ENCODE measurements around the gene SRGAP1. TPM values are rescaled to one million over a fixed set of nuclear protein-coding genes. Genes with fewer than 3 reads are reported as not detected.

Gene SRGAP1
- 9.5 to 13.8 TPM (median 10.6 TPM) in 5 replicates for total RNA-seq (2022; extraction: Qiagen RNA extraction; ENCODE audit: low read depth)

DNA sequence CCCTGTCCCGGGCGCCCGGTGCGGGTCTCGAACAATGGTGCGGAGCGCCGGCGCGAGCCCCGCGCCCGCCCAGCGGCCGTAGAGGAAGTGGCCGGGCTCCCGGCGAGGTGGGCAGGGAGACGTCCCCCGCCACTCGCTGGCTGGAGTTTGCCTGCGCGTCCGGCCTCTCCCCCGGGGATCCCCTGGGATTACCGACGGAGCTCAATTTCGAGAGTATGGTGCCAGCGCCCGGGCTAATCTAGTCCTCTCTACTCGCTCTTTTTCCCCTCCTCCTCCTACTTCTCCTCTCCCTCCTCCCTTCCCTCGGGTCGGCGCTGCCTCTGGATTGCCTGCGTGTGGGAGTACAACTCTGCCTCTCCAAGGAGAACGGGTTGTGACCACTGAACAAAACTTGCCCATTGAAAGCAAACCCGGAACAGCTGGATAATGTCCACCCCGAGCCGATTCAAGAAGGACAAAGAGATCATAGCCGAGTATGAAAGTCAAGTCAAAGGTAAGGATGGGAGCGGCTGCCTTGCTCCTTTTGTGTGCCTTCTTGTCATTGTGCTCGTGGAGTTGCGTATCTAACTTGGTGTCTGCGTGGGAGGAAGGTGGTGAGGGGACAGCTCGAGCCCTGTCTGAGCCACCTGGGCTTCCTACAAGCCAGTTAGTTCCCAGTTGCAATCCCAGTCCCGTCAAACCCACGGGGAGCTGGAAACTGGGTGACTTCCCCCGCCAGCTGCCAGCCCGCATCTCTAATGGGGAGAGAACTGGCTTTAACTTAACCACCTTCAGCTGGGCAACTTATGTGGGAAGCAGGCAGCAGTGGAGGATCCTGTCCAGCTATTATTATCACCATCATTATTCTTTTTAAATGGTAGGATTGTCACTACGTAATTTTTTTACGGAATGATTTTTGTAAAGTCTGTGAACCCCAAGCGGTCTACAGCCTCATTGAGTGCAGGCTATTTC is at the start of gene SRGAP1:
TSS of gene SRGAP1 (plus strand) at position 310 of the 951 bp plus-strand sequence. CDS start at position 427, 117 bp downstream.

Other genes with a start within 250 kb of the SRGAP1 start
- gene DPY19L2, start 176.2 kb upstream of the SRGAP1 start, total RNA-seq (2022; extraction: Qiagen RNA extraction; ENCODE audit: low read depth), result 1.7 to 2.6 TPM (median 2.1 TPM) in 5 replicates
- gene RXYLT1, start 64.8 kb upstream of the SRGAP1 start, total RNA-seq (2022; extraction: Qiagen RNA extraction; ENCODE audit: low read depth), result 28.4 to 32.0 TPM (median 29.5 TPM) in 5 replicates

Measured in A549 treated with CpdA at 1 μM for 4 hours (cell line).